ENCODE data around the gene SLC39A9. TPM values are rescaled to one million over a fixed set of nuclear protein-coding genes. Genes with fewer than 3 reads are reported as not detected.
"Not testable (repeated sequence)": the region's sequence is repeated elsewhere in the genome, so short reads cannot be mapped to it uniquely, and the experiment has no call there.

The SLC39A9 gene
- total RNA-seq, 4 donors from 2014 or later = 20.6 to 23.2 (median 21.8) TPM

DNA sequence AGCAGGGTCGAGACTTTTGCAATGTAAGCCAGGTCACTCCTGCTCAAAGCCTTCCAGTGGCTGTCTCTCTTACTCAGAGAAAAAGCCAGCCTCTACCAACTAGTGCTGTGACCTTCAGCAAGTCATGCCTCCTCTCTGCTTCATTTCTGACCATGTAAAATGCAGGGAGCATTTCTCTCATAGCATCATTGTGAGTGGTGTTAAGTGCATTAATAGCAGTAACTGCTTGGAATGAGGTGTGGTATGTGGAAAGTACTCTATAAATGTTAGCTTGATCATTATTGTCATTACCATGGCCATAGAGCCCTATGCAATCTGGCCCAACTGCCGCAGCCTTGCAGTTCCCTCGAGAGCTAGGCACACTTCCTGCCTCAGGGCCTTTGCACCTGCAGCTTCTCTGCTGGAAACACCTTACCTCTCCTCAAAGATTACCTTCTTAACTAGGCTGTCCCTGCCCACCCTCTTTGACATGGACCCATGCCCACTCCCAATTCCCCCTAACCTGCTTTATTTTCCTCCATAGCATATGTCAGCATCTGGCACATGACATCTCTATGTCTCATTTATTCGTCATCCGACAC, 96.9 kb downstream of the SLC39A9 start:
- in situ Hi-C loops (cut with MboI; ENCODE audit: low sequenced_read_pairs in 4 of 4) (no loop called here), intact Hi-C loops (cut with DNase I; ENCODE audit: low total_unique reads) (no loop called here)
- no peak for DNase-seq
- H3K27ac ChIP-seq = no peak overlapping the region
- peaks cover 9 to 11% of the 10 kb centered on the region in 2 donors for H3K4me1 ChIP-seq
- no peak for TF ChIP-seq POLR2A (IDR thresholded peaks at IDR 0.05)
- TF ChIP-seq, protein P1, sequence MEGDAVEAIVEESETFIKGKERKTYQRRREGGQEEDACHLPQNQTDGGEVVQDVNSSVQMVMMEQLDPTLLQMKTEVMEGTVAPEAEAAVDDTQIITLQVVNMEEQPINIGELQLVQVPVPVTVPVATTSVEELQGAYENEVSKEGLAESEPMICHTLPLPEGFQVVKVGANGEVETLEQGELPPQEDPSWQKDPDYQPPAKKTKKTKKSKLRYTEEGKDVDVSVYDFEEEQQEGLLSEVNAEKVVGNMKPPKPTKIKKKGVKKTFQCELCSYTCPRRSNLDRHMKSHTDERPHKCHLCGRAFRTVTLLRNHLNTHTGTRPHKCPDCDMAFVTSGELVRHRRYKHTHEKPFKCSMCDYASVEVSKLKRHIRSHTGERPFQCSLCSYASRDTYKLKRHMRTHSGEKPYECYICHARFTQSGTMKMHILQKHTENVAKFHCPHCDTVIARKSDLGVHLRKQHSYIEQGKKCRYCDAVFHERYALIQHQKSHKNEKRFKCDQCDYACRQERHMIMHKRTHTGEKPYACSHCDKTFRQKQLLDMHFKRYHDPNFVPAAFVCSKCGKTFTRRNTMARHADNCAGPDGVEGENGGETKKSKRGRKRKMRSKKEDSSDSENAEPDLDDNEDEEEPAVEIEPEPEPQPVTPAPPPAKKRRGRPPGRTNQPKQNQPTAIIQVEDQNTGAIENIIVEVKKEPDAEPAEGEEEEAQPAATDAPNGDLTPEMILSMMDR (IDR thresholded peaks at IDR 0.05 in 4 of 5, conservative IDR thresholded peaks at IDR 0.05 in 1 of 5) = no peak
- no peaks in the 10 kb centered on the region for H3K36me3 ChIP-seq
- H3K27me3 ChIP-seq = no peaks in the 10 kb centered on the region
- H3K4me3 ChIP-seq = no peak overlapping the region
- H3K9me3 ChIP-seq = no peaks in the 10 kb centered on the region
- no peak for ATAC-seq

DNA sequence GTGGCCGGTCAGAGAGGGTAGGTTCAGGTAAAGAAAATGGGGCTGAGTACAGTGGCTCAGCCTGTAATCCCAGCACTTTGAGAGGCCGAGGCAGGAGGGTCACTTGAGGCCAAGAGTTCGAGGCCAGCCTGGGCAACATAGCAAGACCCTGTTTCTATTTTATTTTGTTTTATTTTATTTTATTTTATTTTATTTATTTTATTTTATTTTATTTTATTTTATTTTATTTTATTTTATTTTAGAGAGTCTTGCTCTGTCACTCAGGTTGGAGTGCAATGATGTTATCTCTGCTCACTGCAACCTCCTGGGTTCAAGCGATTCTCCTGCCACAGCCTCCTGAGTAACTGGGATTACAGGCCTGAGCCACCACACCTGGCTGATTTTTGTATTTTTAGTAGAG, 99.4 kb downstream of the SLC39A9 start:
- ATAC-seq; H3K4me3 ChIP-seq; H3K27ac ChIP-seq; intact Hi-C loops (cut with DNase I; ENCODE audit: low total_unique reads); H3K27me3 ChIP-seq; in situ Hi-C loops (cut with MboI; ENCODE audit: low sequenced_read_pairs in 4 of 4); H3K9me3 ChIP-seq; H3K36me3 ChIP-seq; DNase-seq: not testable (repeated sequence)
- H3K4me1 ChIP-seq = peaks cover 27 to 28% of the 10 kb centered on the region in 2 donors

DNA sequence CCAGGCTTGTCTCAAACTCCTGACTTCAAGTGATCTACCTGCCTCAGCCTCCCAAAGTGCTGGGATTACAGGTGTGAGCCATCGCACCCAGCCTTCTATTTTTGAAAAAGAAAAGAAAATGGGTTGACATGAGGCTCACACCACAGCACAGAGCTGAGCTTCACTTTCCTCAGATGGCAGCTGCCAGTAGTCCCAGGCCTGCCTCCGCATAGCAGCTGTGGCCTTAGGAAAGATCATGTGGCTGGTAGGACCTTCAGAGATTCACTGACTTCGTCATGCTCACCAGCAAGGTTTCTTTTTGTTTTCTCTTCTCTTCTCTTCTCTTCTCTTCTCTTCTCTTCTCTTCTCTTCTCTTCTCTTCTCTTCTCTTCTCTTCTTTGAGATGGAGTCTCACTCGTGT, 99.8 kb downstream of the SLC39A9 start:
- H3K27ac ChIP-seq; intact Hi-C loops (cut with DNase I; ENCODE audit: low total_unique reads); H3K4me3 ChIP-seq; H3K9me3 ChIP-seq; ATAC-seq; in situ Hi-C loops (cut with MboI; ENCODE audit: low sequenced_read_pairs in 4 of 4); H3K36me3 ChIP-seq; DNase-seq; H3K27me3 ChIP-seq: not testable (repeated sequence)
- peaks cover 27 to 28% of the 10 kb centered on the region in 2 donors for H3K4me1 ChIP-seq

DNA sequence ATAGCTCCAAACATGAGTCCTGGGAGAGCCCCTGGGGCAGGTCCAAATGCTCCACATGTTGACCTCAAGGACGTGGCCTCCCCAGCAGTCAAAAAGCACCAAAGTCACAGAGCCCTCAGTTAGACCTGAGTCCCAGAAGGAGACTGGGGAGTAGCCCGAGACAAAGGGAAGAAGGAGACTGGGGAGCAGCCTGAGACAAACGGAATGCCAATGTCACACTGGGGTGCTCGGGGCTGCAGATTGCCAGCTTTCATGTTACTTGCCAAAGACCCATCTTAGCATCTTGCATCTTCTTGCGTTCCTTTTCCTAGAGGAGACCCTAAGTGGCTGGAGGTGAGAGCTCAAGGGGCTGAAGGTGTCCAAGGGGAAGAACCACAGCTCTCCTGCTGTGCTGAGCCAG, 100.9 kb downstream of the SLC39A9 start:
- Histone ChIP-seq H3K4me1 (peaks cover 27 to 28% of the 10 kb centered on the region in 2 donors), H3K27me3 (no peaks in the 10 kb centered on the region), H3K4me3 (no peak overlapping the region), H3K36me3 (no peaks in the 10 kb centered on the region), H3K27ac (no peak overlapping the region), H3K9me3 (no peaks in the 10 kb centered on the region)
- ATAC-seq = no peak
- TF ChIP-seq, protein P1 (IDR thresholded peaks at IDR 0.05 in 4 of 5, conservative IDR thresholded peaks at IDR 0.05 in 1 of 5) = no peak
- TF ChIP-seq POLR2A (IDR thresholded peaks at IDR 0.05) = no peak
- intact Hi-C loops (cut with DNase I; ENCODE audit: low total_unique reads) (no loop called here), in situ Hi-C loops (cut with MboI; ENCODE audit: low sequenced_read_pairs in 4 of 4) (no loop called here)
- DNase-seq = no peak

DNA sequence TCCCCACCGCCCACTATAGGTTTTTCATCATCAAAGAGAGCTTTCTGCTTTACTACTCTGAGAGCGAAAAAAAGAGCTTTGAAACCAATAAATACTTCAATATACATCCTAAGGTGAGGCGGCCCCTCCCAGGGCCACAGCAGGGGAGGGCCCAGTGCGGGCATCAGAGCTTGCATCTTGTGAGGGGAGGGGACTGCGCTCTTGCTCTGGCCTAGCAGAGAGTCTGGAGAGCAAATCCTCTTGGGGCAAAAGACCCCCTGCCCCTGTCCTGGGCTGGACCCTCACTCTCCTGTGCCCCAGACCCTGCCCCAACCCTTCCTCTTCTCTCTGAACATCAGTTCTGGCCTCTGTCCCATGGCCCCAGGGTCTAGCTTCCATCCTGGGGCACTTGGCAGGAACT, 101.6 kb downstream of the SLC39A9 start:
- DNase-seq (no peak), ATAC-seq (no peak)
- in situ Hi-C loops (cut with MboI; ENCODE audit: low sequenced_read_pairs in 4 of 4) = no loop called here
- Histone ChIP-seq H3K4me3 (no peak overlapping the region), H3K36me3 (no peaks in the 10 kb centered on the region), H3K4me1 (peaks cover 27 to 28% of the 10 kb centered on the region in 2 donors), H3K27me3 (no peaks in the 10 kb centered on the region), H3K9me3 (no peaks in the 10 kb centered on the region), H3K27ac (no peak overlapping the region)
- no peak for TF ChIP-seq POLR2A (IDR thresholded peaks at IDR 0.05)
- TF ChIP-seq, protein P1 (IDR thresholded peaks at IDR 0.05 in 4 of 5, conservative IDR thresholded peaks at IDR 0.05 in 1 of 5) = no peak
- intact Hi-C loops (cut with DNase I; ENCODE audit: low total_unique reads) = no loop called here

DNA sequence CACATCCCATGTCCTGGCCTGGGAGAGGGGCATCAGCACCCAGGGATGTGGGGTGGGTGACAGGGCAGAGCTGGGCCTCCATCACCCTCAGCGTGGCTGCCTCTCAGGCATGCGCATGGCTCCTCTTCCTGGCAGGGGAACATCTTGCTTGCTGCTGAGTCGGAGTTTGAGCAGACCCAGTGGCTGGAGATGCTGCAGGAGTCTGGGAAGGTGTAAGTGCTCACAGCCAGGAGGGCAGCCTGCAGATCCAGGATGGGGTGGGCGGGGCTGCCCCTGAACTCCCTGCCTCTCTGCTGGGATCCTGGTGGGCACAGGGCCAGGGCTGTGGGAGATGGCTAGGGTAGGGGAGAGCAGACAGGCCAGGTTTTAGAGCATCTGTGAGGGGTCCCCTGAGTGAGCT, 102.2 kb downstream of the SLC39A9 start:
- Histone ChIP-seq H3K36me3 (no peaks in the 10 kb centered on the region), H3K9me3 (no peaks in the 10 kb centered on the region), H3K27me3 (no peaks in the 10 kb centered on the region), H3K4me3 (no peak overlapping the region), H3K27ac (peak overlapping the region in 1 of 4 donors; percentile 62), H3K4me1 (peaks cover 27 to 28% of the 10 kb centered on the region in 2 donors)
- intact Hi-C loops (cut with DNase I; ENCODE audit: low total_unique reads) (no loop called here), in situ Hi-C loops (cut with MboI; ENCODE audit: low sequenced_read_pairs in 4 of 4) (no loop called here)
- DNase-seq = no peak
- TF ChIP-seq, protein P1 (IDR thresholded peaks at IDR 0.05 in 4 of 5, conservative IDR thresholded peaks at IDR 0.05 in 1 of 5) = no peak
- no peak for TF ChIP-seq POLR2A (IDR thresholded peaks at IDR 0.05)
- ATAC-seq = peak in 1 of 2 donors; percentile 8

All from gastrocnemius medialis (tissue), 4 donors.